NK-92 treated with Interleukin-12 subunit alpha and Interleukin-12 subunit beta, amount 100 ng/mL, for 24 hours (cell line): ENCODE data around the gene TAF11L10.
"Not testable (repeated sequence)": the region's sequence is repeated elsewhere in the genome, so short reads cannot be mapped to it uniquely, and the experiment has no call there.

Experiments used
- DNase-seq: peaks from one replicate; lab custom pipeline; 2025; lab: John Stamatoyannopoulos, UW

Gene TAF11L10

GRCh38 chr5:17597728-17598127 is at the start of gene TAF11L10:
Gene TAF11L10 (minus strand): TSS chr5:17597828.
- not testable (repeated sequence) for DNase-seq

- DNase-seq, result no peak
Measured at GRCh38 chr5:17634160-17634559, 36.5 kb upstream of the TAF11L10 start, which contains the start of gene TAF11L14. Gene TAF11L14 (plus strand): TSS chr5:17634460.

GRCh38 chr5:17631788-17632187 is 34.2 kb upstream of the TAF11L10 start, which contains the start of gene TAF11L13:
Gene TAF11L13 (plus strand): TSS chr5:17632088.
- not testable (repeated sequence) for DNase-seq

- DNase-seq, result no peak
Measured at GRCh38 chr5:17625686-17626085, 28.1 kb upstream of the TAF11L10 start.

GRCh38 chr5:17620627-17621026 is 23.0 kb upstream of the TAF11L10 start:
- DNase-seq, result no peak

GRCh38 chr5:17619354-17619753 is 21.7 kb upstream of the TAF11L10 start:
- DNase-seq, result no peak

- no peak for DNase-seq
Measured at GRCh38 chr5:17614872-17615605, 17.4 kb upstream of the TAF11L10 start.

GRCh38 chr5:17610092-17610491 is 12.5 kb upstream of the TAF11L10 start, which contains the start of gene TAF11L12:
Gene TAF11L12 (plus strand): TSS chr5:17610392.
- not testable (repeated sequence) for DNase-seq

- DNase-seq, result not testable (repeated sequence)
Measured at GRCh38 chr5:17607461-17607860, 9.8 kb upstream of the TAF11L10 start.

- no peak for DNase-seq
Measured at GRCh38 chr5:17604951-17605350, 7.3 kb upstream of the TAF11L10 start.

- DNase-seq, result not testable (repeated sequence)
Measured at GRCh38 chr5:17603880-17604279, 6.3 kb upstream of the TAF11L10 start, which contains the start of gene TAF11L11. Gene TAF11L11 (plus strand): TSS chr5:17604183.

GRCh38 chr5:17594255-17594654 is 3.4 kb downstream of the TAF11L10 start, which contains the start of gene TAF11L9:
Gene TAF11L9 (minus strand): TSS chr5:17594394.
- DNase-seq, result not testable (repeated sequence)

- DNase-seq, result not testable (repeated sequence)
Measured at GRCh38 chr5:17590860-17591259, 6.8 kb downstream of the TAF11L10 start, which contains the start of gene TAF11L8. Gene TAF11L8 (minus strand): TSS chr5:17590960.

GRCh38 chr5:17585658-17586057 is 12.0 kb downstream of the TAF11L10 start, which contains the start of gene TAF11L7:
Gene TAF11L7 (minus strand): TSS chr5:17585758.
- DNase-seq, result not testable (repeated sequence)
